OCI-LY3 (cell line): ENCODE data around the gene ITPR3.
A peak's percentile ranks its signal among the peaks of the same experiment; 100 is the strongest.

Source experiments
- H2AFZ ChIP-seq: fragments of 200-600, 300-600 bp; shearing (Covaris generic); 2 replicates; pipeline ENCODE4 v1.6.0; 2014; ENCODE audit warnings: antibody characterized with exemption, low read depth, low read length
- H3K27ac ChIP-seq: fragments of 200-600, 300-600 bp; sonication (generic); 2 replicates; pipeline ENCODE4 v1.5.1; 2014; ENCODE audit warnings: mild to moderate bottlenecking, low read length, moderate library complexity, mixed read lengths
- H3K27me3 ChIP-seq: fragments of 200-600, 300-600 bp; sonication (generic); 2 replicates; pipeline ENCODE4 v1.6.1; 2014; ENCODE audit warnings: low read depth, low read length, mixed read lengths
- H3K36me3 ChIP-seq: fragments of 200-600, 300-600 bp; sonication (generic); replicated peaks from 2 replicates; pipeline ENCODE3; 2014; ENCODE audit warnings: low read depth, low read length, mixed read lengths
- H3K4me1 ChIP-seq: fragments of 300-600, 200-600 bp; sonication (generic); 2 replicates; pipeline ENCODE4 v1.6.1; 2014; ENCODE audit warnings: low read length, mixed read lengths
- H3K4me2 ChIP-seq: fragments of 200-600, 300-600 bp; sonication (generic); 2 replicates; pipeline ENCODE4 v1.6.1; 2014; ENCODE audit warnings: low read length, mixed read lengths
- H3K4me3 ChIP-seq: fragments of 300-600, 200-600 bp; sonication (generic); 2 replicates; pipeline ENCODE4 v1.5.1; 2014; ENCODE audit warnings: antibody characterized with exemption, mild to moderate bottlenecking, low read length, moderate library complexity
- H3K79me2 ChIP-seq: fragments of 300-600, 200-600 bp; shearing (Covaris generic); 2 replicates; pipeline ENCODE4 v1.6.1; 2014; ENCODE audit warnings: mild to moderate bottlenecking, low read length, mixed read lengths
- H3K9ac ChIP-seq: fragments of 300-600, 200-600 bp; shearing (Covaris generic); 2 replicates; pipeline ENCODE4 v1.6.0; 2014; ENCODE audit warnings: mild to moderate bottlenecking, low read length, moderate library complexity
- H3K9me3 ChIP-seq: fragments of 200-600, 300-600 bp; shearing (Covaris generic); 2 replicates; pipeline ENCODE4 v1.6.1; 2014; ENCODE audit warnings: low read length, mixed read lengths; ENCODE audit not compliant: insufficient read depth
- H4K20me1 ChIP-seq: fragments of 200-600, 300-600 bp; sonication (generic); 2 replicates; pipeline ENCODE4 v1.6.1; 2016; ENCODE audit warnings: low read length, mixed read lengths; ENCODE audit not compliant: insufficient read depth
- CTCF ChIP-seq: fragments of 200-600, 300-600 bp; sonication (generic); IDR thresholded peaks from 2 replicates; pipeline ENCODE4 v1.5.1; 2014; ENCODE audit warnings: antibody characterized with exemption, low read length, low read depth
- EZH2phosphoT487 ChIP-seq: fragments of 200-600 bp; shearing (Covaris generic); IDR thresholded peaks from 2 replicates; pipeline ENCODE4 v1.6.1; 2018; ENCODE audit warnings: antibody characterized with exemption, mixed run types, low read depth

ITPR3 gene

GRCh38 chr6:33577106-33577535 lies 44.0 kb upstream of the ITPR3 start:
- Histone ChIP-seq H2AFZ (no peak overlapping the region), H3K9me3 (no peaks in the 10 kb centered on the region), H3K27ac (no peak overlapping the region), H4K20me1 (no peaks in the 10 kb centered on the region), H3K4me1 (peaks cover 16% of the 10 kb centered on the region), H3K4me2 (no peak overlapping the region), H3K79me2 (peaks cover 25% of the 10 kb centered on the region), H3K36me3 (peaks cover 11% of the 10 kb centered on the region), H3K4me3 (no peak overlapping the region), H3K9ac (no peak overlapping the region), H3K27me3 (no peaks in the 10 kb centered on the region)
- TF ChIP-seq CTCF (no peak), EZH2phosphoT487 (no peak)

- Histone ChIP-seq H3K4me3 (no peak overlapping the region), H3K4me2 (0 out of 2 replicates have a peak overlapping the region, but pooled peaks have one; percentile 92), H3K27ac (no peak overlapping the region), H3K9ac (no peak overlapping the region), H3K79me2 (peaks cover 25% of the 10 kb centered on the region), H3K27me3 (no peaks in the 10 kb centered on the region), H2AFZ (no peak overlapping the region), H3K9me3 (no peaks in the 10 kb centered on the region), H4K20me1 (no peaks in the 10 kb centered on the region), H3K4me1 (peaks cover 12% of the 10 kb centered on the region), H3K36me3 (peaks cover 11% of the 10 kb centered on the region)
- TF ChIP-seq EZH2phosphoT487 (no peak), CTCF (no peak)
Observed at GRCh38 chr6:33577718-33578117, 43.4 kb upstream of the ITPR3 start.

GRCh38 chr6:33578164-33578563 lies 43.0 kb upstream of the ITPR3 start:
- Histone ChIP-seq H3K4me1 (peaks cover 12% of the 10 kb centered on the region), H2AFZ (no peak overlapping the region), H4K20me1 (no peaks in the 10 kb centered on the region), H3K36me3 (peaks cover 11% of the 10 kb centered on the region), H3K27me3 (no peaks in the 10 kb centered on the region), H3K4me2 (peak overlapping the region; percentile 92), H3K9me3 (no peaks in the 10 kb centered on the region), H3K79me2 (peaks cover 25% of the 10 kb centered on the region), H3K27ac (peak overlapping the region; percentile 55), H3K9ac (peak overlapping the region; percentile 92; the same call in 1 of the 2 replicates), H3K4me3 (peak overlapping the region; percentile 100)
- no peak for TF ChIP-seq CTCF
- no peak for TF ChIP-seq EZH2phosphoT487

GRCh38 chr6:33578588-33579011 lies 42.5 kb upstream of the ITPR3 start:
- Histone ChIP-seq H3K4me2 (peak overlapping the region; percentile 92), H3K4me1 (peaks cover 12% of the 10 kb centered on the region), H3K4me3 (peak overlapping the region; percentile 100), H3K27ac (peak overlapping the region; percentile 55), H3K9ac (peak overlapping the region; percentile 92), H4K20me1 (no peaks in the 10 kb centered on the region), H3K36me3 (peaks cover 11% of the 10 kb centered on the region), H3K27me3 (no peaks in the 10 kb centered on the region), H3K9me3 (no peaks in the 10 kb centered on the region), H2AFZ (no peak overlapping the region), H3K79me2 (peaks cover 25% of the 10 kb centered on the region)
- TF ChIP-seq EZH2phosphoT487: no peak
- no peak for TF ChIP-seq CTCF
